ENCODE measurements around the gene CNIH3.

Gene CNIH3

DNA sequence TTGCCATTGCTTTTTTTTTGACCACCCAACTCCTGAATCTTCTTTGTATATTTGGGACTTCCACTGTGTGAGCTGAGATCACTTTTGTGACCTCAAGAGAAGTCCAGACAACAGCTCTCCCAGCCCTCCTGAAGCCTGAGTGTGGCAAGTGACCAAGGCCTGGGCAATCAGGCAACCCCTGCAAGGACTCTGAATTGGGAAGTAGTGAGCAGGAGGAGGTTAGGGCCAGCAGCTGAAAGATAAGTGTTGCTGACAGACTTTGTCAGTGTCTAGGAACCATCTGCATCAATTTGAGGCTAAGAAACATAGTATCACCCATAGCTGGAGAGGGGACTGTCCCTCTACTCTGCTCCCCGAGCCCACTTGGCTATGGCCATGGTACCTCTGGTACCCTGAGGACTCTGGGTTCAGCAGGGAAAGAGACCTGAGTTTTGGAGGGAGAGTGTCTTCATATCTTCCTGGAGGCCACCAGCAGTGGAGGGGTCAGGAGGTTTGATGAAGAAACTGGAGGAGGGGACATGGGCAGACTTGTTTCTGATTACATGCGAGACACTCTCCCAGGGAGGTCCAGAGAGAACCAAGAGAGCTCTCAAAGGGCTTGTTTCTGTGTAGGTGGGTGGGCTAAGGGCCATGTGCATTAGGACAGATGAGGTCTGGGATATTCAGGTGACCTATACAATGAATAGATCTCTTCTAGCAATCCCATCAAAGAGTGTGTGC lies 166.3 kb downstream of the CNIH3 start:
- DNase-seq, result no peak

DNA sequence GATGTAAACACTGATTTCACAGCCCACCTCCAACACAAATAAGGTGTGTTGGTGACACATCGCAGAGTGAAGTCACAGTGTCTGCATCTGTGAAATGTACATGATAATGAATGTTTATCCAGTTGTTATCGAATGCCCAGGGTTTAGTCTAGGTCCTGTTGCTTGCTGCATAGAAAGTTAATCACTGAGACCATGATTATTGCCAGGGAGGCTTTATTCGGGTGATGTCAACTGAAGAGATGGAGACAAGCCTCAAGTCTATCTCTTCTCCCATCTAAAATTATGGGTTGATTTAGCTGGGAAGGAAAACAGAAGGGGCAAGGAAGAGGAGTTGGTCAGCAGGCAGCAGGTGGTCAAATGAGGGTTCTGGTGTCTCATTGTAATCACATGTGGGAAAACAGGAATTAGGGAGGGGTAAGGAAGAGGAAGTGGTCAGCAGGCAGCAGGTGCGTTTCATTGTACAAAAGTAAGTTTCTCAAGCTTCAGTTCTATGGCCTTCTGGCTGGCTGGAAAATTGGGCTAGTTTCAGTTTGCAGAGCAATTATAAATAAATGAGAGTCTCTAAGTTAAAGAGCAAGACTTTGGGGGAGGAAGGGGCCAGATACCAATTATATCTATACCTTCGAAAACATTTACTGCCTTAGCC lies 167.0 kb downstream of the CNIH3 start:
- DNase-seq, result no peak

DNA sequence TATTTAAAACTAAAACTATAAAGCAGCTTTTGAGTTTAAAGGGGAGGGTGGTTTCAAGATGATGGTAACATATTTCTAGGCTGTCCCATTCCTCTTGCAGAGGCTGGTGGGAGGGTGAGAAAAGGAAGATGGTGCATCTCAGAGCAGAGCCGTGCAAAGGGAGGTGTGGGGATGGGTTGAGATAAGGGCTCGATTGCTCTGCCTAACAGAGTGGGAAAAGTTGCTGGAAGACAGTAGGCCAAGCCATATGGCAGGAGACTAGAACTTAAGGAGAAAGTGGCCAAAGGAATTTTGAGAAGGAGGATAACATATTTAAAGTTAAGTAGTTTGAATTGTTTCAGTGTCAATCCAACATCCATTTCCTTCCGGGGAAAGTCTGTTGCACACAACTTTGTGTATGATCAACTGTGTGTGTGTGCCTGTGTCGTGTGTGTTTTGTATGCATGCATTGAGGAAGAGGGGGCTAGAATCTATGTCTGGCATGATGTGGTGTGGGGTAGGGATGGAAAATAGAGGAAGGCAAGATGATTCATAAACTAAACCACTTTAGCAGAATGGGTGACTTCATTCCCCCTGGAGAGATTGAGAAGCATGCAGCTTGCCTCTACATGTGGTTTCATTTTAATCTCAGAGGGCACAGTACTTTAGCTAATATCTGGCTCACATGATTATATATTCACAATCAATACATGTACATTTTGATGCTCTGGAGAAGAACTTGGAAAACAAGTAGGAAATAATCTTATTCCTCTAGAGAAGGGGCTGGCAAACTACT lies 168.3 kb downstream of the CNIH3 start:
- no peak for DNase-seq

DNA sequence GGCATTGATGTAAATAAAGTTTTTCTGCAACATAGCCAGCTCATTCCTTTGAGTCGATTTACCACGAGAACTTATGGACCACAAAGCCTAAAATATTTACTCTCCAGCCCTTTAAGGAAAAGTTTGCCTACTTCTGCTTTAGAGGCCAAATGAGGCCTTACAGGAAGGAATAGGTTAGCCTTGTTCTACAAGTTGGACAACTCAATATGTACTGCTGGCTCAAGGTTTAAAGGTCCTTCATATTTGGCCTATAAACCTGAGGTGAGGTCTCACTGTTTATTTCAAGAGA lies 168.9 kb downstream of the CNIH3 start:
- DNase-seq, result no peak

DNA sequence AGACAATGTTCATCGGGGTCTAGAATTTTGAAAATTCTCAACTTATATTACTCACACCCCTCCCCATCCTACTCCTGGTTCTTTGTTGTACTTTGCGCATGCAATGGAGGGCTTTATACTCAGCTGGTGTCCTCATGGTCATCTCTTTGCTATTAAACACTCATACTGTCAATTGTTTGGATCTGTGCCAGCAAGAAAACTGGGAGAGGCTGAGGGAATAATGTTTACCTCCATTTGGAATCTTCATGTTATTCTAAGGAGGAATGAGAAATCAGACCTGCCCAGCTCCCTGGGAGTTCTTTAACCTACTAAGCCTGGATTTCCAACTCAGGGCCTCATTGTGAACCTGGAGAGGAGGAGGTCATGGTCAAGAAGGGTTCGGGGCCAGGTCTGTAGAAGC lies 169.5 kb downstream of the CNIH3 start:
- DNase-seq, result no peak

DNA sequence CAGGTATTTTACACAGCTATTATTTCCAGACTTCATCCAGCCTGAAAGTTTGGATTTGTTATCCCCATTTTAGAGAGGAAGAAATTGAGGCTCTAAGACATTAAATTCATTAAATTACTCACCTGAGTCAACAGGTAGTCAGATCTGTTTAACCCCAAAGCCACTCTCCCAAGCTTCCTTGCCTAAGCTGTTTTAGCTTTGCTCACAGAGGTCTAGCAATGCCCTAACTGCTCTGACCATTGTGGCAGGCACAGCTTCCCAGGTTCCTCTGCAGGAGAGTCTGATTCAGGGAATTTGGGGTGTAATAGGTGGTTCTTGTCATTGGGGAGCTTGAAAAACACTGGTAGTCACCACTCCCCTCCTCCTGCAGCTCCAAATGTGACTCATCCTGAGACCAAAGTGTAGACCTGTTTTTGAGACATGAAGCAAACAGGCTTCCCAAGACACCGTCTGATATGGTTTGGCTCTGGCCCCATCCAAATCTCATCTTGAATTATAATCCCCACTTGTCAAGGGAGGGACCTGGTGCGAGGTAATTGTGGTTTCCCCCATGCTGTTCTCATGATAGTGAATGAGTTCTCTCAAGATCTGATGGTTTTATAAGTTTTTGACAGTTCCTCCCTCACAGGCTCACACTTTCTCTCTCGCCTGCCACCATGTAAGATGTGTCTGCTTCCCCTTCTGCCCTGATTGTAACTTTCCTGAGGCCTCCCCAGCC lies 170.6 kb downstream of the CNIH3 start:
- no peak for DNase-seq

DNA sequence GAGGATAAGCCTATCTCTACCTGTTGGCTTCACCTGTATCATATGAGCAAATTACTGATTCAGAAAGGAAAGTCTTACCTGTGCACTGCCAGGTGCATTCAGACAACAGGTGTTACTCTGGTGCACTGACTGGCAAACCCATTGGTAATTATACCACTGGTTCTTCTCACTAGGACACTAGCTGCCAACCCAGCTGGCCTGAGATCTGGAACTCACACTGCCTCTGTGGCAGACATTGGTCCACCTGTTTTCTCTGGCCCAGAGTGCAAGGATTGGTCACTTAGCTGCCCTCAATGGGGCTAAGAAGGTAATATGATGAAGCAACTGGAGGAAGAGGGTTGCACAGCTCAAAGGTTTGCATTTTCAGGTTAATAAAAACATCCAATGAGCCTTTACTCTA lies 173.2 kb downstream of the CNIH3 start:
- no peak for DNase-seq

Measured in activated CD8-positive, alpha-beta memory T cell treated with anti-CD3 and anti-CD28 coated beads, Interleukin-2, amount 50 U/mL, for 4 hours (primary cell).